ENCODE data around the gene CEACAM16. TPM values are rescaled to one million over a fixed set of nuclear protein-coding genes. Genes with fewer than 3 reads are reported as not detected.
"Not testable (repeated sequence)": the region's sequence is repeated elsewhere in the genome, so short reads cannot be mapped to it uniquely, and the experiment has no call there.

Gene CEACAM16
- polyA plus RNA-seq, 1 experiment, result not detected

DNA sequence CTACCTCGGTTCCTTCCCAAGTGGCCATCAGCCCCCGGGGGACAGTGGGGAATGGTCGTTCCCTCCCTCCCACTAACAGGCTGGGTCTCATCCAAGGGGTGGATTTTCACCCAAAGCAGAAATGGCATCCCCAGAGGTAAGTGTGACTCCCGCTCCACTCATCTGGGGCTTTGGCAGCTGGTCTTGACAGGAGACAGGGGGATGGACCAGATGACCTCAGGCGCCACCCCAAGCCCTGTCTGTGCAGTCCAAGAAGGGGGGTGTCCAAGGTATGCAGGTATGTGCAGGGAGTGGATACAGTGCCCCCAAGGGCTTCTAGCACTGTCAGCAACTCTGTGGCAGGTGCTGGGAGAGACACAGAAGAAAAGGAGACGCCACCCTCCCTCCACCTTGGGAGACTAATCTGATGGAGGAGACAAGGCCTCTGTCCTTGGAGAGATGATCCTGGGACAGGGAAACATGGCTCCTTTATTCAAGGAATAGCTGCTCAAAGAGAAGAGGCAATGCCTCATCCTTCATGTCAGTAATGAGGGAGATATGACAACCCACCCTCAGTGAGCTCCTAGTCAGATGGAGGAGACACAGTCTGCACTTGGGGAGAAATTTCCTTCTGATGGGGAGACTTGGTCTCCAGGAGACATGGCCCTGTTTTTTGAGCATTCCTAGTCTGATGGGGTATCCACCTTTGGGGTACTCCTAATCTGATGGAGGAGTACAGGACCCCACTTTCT is 7.7 kb downstream of the CEACAM16 start:
- Histone ChIP-seq H3K27ac (ENCODE audit: low read depth, low read length) (no peak overlapping the region), H3K9me3 (ENCODE audit: control insufficient read depth, insufficient read depth, low read length) (peaks cover 5% of the 10 kb centered on the region; the same call in 1 of the 2 replicates), H3K27me3 (ENCODE audit: control insufficient read depth, insufficient read depth, low read length) (peaks cover 3% of the 10 kb centered on the region), H3K4me3 (ENCODE audit: low read depth, low read length) (no peak overlapping the region)
- CTCF ChIA-PET, result interaction anchor here (1.0 to 2.1 kb wide), 2 partner anchors 17 kb away, joined by 3 to 8 read pairs; no protein-coding TSS in a partner anchor
- POLR2A ChIA-PET, result no interaction called here
- no peak for DNase-seq (ENCODE audit: low read depth, low spot score)
- TF ChIP-seq, protein P1, sequence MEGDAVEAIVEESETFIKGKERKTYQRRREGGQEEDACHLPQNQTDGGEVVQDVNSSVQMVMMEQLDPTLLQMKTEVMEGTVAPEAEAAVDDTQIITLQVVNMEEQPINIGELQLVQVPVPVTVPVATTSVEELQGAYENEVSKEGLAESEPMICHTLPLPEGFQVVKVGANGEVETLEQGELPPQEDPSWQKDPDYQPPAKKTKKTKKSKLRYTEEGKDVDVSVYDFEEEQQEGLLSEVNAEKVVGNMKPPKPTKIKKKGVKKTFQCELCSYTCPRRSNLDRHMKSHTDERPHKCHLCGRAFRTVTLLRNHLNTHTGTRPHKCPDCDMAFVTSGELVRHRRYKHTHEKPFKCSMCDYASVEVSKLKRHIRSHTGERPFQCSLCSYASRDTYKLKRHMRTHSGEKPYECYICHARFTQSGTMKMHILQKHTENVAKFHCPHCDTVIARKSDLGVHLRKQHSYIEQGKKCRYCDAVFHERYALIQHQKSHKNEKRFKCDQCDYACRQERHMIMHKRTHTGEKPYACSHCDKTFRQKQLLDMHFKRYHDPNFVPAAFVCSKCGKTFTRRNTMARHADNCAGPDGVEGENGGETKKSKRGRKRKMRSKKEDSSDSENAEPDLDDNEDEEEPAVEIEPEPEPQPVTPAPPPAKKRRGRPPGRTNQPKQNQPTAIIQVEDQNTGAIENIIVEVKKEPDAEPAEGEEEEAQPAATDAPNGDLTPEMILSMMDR (IDR thresholded peaks at IDR 0.05; ENCODE audit: low read depth, low read length), result no peak

DNA sequence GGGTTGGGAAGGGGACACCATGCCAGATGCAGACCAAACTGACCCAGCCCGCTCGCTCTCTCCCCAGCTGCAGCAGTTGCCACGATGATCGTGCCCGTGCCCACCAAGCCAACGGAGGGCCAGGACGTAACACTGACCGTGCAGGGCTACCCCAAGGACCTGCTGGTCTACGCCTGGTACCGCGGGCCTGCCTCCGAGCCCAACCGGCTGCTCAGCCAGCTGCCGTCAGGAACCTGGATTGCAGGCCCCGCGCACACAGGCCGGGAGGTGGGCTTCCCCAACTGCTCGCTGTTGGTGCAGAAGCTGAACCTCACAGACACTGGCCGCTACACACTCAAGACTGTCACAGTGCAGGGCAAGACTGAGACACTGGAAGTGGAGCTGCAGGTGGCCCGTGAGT is 8.8 kb downstream of the CEACAM16 start:
- CTCF ChIA-PET, result interaction anchor here (1.0 to 1.6 kb wide), 2 partner anchors 18 to 77 kb away, joined by 3 to 5 read pairs; no protein-coding TSS in a partner anchor
- H3K9me3 ChIP-seq (ENCODE audit: control insufficient read depth, insufficient read depth, low read length), result peaks cover 5% of the 10 kb centered on the region; the same call in 1 of the 2 replicates
- no peak for DNase-seq (ENCODE audit: low read depth, low spot score)
- TF ChIP-seq, protein P1 (IDR thresholded peaks at IDR 0.05; ENCODE audit: low read depth, low read length), result no peak
- H3K27ac ChIP-seq (ENCODE audit: low read depth, low read length), result no peak overlapping the region
- H3K27me3 ChIP-seq (ENCODE audit: control insufficient read depth, insufficient read depth, low read length), result peaks cover 3% of the 10 kb centered on the region
- POLR2A ChIA-PET, result no interaction called here
- no peak overlapping the region for H3K4me3 ChIP-seq (ENCODE audit: low read depth, low read length)

DNA sequence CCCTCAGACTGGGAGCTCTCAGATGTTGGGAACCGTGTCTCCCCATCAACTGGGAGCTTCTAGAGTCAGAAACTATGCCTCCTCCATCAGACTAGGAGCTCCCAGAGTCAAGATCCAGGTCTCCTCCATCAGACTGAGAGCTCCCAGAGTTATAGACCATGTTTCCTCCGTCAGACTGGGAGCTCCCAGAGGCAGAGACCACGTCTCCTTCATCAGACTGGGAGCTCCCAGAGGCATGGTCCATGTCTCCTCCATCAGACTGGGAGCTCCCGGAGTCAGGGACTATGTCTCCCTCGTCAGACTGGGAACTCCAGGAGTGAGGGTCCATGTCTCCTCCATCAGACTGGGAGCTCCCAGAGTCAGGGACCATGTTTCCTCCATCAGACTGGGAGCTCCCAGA is 10.0 kb downstream of the CEACAM16 start:
- Histone ChIP-seq H3K9me3 (ENCODE audit: control insufficient read depth, insufficient read depth, low read length) (peaks cover 5% of the 10 kb centered on the region; the same call in 1 of the 2 replicates), H3K27me3 (ENCODE audit: control insufficient read depth, insufficient read depth, low read length) (peaks cover 3% of the 10 kb centered on the region), H3K4me3 (ENCODE audit: low read depth, low read length) (no peak overlapping the region), H3K27ac (ENCODE audit: low read depth, low read length) (no peak overlapping the region)
- POLR2A ChIA-PET, result no interaction called here
- no peak for DNase-seq (ENCODE audit: low read depth, low spot score)
- CTCF ChIA-PET, result interaction anchor here (0.7 to 1.6 kb wide), 2 partner anchors 15 to 75 kb away, joined by 3 to 5 read pairs; no protein-coding TSS in a partner anchor
- TF ChIP-seq, protein P1 (IDR thresholded peaks at IDR 0.05; ENCODE audit: low read depth, low read length), result no peak

DNA sequence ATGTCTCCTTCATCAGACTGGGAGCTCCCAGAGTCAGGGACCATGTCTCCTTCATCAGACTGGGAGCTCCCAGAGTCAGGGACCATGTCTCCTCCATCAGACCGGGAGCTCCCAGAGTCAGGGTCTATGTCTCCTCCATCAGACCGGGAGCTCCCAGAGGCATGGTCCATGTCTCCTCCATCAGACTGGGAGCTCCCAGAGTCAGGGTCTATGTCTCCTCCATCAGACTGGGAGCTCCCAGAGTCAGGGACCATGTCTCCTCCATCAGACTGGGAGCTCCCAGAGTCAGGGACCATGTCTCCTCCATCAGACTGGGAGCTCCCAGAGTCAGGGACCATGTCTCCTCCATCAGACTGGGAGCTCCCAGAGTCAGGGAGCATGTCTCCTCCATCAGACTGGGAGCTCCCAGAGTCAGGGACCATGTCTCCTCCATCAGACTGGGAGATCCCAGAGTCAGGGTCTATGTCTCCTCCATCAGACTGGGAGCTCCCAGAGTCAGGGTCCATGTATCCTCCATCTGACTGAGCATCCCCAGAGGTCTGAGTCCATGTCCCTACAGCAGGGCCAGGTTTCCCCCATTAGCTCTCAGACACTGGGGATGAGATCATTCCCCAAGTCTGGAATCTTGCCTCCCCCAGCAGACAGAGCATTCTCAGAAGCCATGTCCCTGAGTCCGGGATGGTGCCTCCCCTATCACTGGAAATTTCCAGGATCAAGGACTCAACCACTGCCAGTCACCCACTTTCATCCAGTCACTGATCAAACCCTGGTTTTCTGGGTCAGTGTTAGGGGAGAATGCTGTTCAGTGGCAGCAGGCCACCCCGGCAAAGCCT is 10.7 kb downstream of the CEACAM16 start:
- POLR2A ChIA-PET; H3K4me3 ChIP-seq (ENCODE audit: low read depth, low read length); H3K27ac ChIP-seq (ENCODE audit: low read depth, low read length); H3K9me3 ChIP-seq (ENCODE audit: control insufficient read depth, insufficient read depth, low read length); DNase-seq (ENCODE audit: low read depth, low spot score); H3K27me3 ChIP-seq (ENCODE audit: control insufficient read depth, insufficient read depth, low read length): not testable (repeated sequence)
- CTCF ChIA-PET, result interaction anchor here (0.6 to 1.6 kb wide), 2 partner anchors 20 to 75 kb away, joined by 3 to 5 read pairs; no protein-coding TSS in a partner anchor

DNA sequence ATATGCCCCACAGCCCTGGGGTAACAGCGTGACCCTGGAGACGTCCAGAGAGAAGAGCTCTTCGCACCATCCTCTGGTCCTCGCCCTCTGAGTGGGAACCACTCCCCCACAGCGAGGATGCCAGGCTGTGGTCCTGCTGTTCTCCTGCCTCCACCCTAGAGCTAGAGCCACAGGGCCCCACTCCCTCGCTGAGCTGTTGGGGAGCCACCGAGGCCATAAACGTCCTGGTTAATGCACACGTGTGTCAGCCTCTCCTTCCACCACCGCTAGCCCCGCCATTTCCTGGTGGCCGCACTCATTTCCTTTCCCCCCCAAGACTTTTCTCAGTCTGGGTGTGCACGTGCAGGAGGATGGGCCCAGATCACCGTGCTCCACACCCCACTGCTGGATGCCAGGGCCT is 11.5 kb downstream of the CEACAM16 start:
- Histone ChIP-seq H3K4me3 (ENCODE audit: low read depth, low read length) (no peak overlapping the region), H3K27ac (ENCODE audit: low read depth, low read length) (no peak overlapping the region), H3K27me3 (ENCODE audit: control insufficient read depth, insufficient read depth, low read length) (peaks cover 3% of the 10 kb centered on the region), H3K9me3 (ENCODE audit: control insufficient read depth, insufficient read depth, low read length) (peaks cover 12% of the 10 kb centered on the region)
- CTCF ChIA-PET, result interaction anchor here (0.6 kb wide), 1 partner anchor 21 kb away, joined by 3 read pairs; no protein-coding TSS in a partner anchor
- DNase-seq (ENCODE audit: low read depth, low spot score), result no peak
- POLR2A ChIA-PET, result interaction anchor here (0.6 kb wide), 1 partner anchor 373 kb away, joined by 3 read pairs; no protein-coding TSS in a partner anchor
- TF ChIP-seq, protein P1 (IDR thresholded peaks at IDR 0.05; ENCODE audit: low read depth, low read length), result no peak
